ENCODE data around the gene SSTR5. TPM values are rescaled to one million over a fixed set of nuclear protein-coding genes. Genes with fewer than 3 reads are reported as not detected.

SSTR5 gene
- total RNA-seq, 2 donors from 2014 or later: not detected

DNA sequence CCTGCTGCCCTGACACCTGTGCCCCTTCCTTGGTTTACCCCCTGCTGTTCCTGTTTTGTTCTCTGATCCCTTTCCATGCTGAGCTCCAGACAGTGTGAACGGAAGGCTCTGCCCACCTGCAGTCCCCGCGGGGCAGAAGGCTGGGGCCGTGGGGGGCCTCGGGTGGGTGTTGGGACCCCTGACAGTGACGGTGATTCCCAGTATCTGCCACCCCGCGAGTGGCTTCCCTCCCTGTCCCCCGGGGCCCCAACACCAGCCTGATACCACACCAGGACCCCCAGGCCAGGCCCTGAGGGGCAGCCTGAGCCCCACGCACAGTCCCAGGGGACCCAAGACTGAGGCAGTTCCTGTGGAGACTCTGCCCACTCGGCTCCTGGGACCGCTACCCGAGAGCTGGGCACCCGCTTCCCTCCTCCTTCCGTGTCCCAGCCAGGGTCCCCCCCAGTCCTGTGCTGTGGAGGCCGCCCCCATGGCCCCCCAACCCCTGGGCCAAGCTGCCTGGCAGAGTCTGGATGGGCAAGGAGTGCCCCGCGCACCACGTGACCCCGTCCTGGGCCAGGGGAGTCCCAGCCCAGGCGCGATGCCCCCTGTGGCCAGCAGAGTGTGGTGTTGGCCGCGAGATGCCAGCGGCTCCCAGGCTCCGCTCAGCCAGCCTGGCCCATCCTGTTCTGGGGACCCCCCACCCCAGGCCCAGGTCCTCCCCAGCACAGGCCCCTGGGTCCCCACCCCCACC is 33.5 kb downstream of the SSTR5 start:
- no peak overlapping the region for H3K4me3 Mint-ChIP-seq
- no peaks in the 10 kb centered on the region for H3K4me1 Mint-ChIP-seq (ENCODE audit: low read depth)
- H3K27me3 Mint-ChIP-seq (ENCODE audit: low read depth): no peaks in the 10 kb centered on the region
- DNase-seq (peak; percentile 64 to 65), ATAC-seq (replicated peaks in 1 of 2) (peak; percentile 69 to 81)
- H3K36me3 Mint-ChIP-seq (ENCODE audit: insufficient read depth in 2 of 2): no peaks in the 10 kb centered on the region
- H3K9me3 Mint-ChIP-seq: no peaks in the 10 kb centered on the region
- no peak overlapping the region for H3K27ac Mint-ChIP-seq

DNA sequence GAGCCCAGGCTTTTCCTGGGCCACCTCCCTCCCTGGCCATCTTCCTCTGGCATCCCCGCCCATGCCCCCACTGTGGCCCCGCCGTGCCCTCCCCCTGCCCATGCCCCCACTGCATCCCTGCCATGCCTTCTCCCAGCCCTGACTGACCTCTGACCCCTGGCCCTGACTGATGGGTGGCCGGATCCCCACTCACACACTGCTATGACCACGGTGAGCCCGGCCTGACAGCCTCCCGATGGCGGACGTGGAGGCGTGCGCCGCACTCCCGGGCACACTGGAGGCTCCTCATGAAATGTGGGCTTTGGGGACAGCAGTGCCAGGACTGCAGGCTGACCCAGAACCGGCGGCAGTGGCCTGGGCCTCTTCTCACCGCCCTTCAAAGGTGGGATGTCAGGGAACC is 34.1 kb downstream of the SSTR5 start:
- ATAC-seq (replicated peaks in 1 of 2) (no peak), DNase-seq (no peak)
- Mint-ChIP-seq H3K4me1 (ENCODE audit: low read depth) (no peaks in the 10 kb centered on the region), H3K27ac (no peak overlapping the region), H3K4me3 (no peak overlapping the region), H3K27me3 (ENCODE audit: low read depth) (no peaks in the 10 kb centered on the region), H3K9me3 (no peaks in the 10 kb centered on the region), H3K36me3 (ENCODE audit: insufficient read depth in 2 of 2) (no peaks in the 10 kb centered on the region)

DNA sequence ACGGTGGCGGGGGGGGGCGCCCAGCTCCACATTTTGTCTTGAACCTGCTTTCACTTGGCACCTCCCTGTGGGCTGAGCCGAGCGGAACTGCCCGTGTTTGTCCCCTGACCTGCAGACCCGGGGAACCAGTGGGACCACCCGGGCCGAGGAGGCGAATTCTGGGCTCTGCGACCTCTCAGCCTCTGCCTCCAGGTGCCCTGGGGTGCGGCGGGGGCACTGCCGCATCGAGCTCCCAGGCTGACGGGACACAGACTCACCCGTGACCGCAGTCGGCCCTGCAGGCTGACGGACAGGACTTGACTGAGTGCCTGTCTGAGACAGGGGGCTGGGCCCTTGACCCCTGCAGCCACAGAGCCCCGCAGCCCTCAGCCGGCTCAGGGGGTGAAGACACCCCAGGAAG is 34.6 kb downstream of the SSTR5 start:
- Mint-ChIP-seq H3K4me3 (no peak overlapping the region), H3K27me3 (ENCODE audit: low read depth) (no peaks in the 10 kb centered on the region), H3K27ac (no peak overlapping the region), H3K4me1 (ENCODE audit: low read depth) (no peaks in the 10 kb centered on the region), H3K9me3 (no peaks in the 10 kb centered on the region), H3K36me3 (ENCODE audit: insufficient read depth in 2 of 2) (no peaks in the 10 kb centered on the region)
- ATAC-seq (replicated peaks in 1 of 2) (no peak), DNase-seq (no peak)

DNA sequence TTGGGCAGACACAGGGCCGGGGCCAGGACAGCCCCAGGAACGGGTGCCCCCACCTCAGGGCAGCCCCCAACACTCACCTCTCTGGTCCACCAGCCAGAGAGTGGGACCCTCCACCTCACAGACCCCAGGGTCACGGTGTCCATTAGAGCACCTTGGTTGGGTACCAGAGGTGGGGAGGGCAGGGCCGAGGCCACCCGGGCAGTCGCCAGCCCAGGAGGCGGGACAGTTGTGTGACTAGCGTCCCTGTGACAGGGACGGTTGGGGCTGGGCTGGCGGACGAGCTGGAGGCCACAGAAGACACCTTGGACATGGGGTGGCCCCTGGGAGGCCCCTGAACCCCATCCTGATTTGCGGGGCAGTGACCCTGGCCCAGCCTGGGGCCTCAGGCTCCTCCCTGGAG is 35.2 kb downstream of the SSTR5 start:
- Mint-ChIP-seq H3K9me3 (no peaks in the 10 kb centered on the region), H3K27ac (no peak overlapping the region), H3K4me1 (ENCODE audit: low read depth) (no peaks in the 10 kb centered on the region), H3K36me3 (ENCODE audit: insufficient read depth in 2 of 2) (no peaks in the 10 kb centered on the region), H3K27me3 (ENCODE audit: low read depth) (no peaks in the 10 kb centered on the region), H3K4me3 (no peak overlapping the region)
- ATAC-seq (replicated peaks in 1 of 2): no peak
- no peak for DNase-seq

DNA sequence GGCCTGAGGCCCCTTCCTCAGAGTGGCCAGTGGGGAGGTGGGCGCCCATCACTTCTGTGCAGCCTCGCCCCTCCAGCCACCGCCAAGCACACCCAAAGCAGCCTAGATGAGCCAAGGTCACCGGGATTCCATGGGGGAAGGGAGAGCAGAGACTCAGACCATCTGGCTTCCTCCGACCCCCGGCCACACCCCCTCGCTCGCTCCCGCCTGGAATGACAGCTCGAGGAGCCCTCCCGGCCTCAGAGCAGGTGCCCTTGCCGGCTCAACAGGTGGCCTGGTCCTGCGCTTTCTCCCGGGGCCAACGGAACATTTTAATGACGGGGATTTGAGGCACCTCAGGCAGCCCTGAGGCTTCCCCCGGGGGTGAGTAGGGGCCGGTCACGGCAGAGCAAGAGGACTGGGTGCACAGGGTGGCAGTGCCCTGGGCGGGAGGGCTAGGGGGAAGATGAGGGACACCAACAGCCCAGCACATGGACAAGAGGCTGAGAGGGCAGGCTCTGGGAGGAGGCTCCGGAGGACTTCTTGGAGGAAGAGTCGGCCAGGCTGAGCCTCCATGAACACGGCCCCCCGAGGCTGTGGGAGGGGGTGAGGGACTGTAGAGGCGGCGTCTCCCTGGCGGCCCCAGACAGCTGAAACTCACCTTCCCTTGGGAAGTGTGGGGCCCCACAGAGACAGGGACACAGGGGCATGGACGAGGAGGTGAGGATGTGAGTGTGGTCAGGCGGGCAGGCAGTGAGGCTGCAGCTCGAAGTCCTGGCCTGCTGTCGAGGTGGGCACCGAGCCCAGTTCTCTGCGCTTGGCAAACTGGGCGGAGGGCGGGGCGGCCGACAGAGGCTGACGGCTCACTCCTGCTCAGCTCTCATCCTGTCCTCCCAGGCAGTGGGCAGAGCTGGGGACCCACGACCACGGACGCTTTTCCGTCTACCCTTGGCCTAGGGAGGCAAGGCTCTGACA is 36.0 kb downstream of the SSTR5 start:
- Mint-ChIP-seq H3K9me3 (no peaks in the 10 kb centered on the region), H3K4me1 (ENCODE audit: low read depth) (no peaks in the 10 kb centered on the region), H3K27me3 (ENCODE audit: low read depth) (no peaks in the 10 kb centered on the region), H3K36me3 (ENCODE audit: insufficient read depth in 2 of 2) (no peaks in the 10 kb centered on the region), H3K4me3 (no peak overlapping the region), H3K27ac (no peak overlapping the region)
- no peak for ATAC-seq (replicated peaks in 1 of 2)
- DNase-seq: no peak

DNA sequence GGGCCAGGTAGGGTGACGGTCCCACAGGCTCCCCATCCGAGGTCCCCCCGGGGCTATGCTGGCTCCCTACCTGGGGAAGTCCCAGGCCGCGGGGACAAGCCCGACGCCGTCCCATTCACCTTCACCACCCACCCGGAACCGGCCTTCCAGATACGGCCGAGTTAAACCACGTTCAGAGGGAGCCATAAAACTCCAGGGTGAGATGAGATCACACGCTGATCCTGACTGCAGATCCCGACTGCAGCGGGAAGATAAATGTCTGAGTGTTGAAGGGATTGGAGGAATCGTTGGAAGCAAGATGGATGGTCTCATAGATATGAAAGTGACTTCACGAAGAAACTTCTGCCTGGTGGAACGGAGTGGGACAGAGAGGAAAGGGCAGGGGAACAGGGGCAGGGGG is 37.1 kb downstream of the SSTR5 start:
- no peak overlapping the region for H3K27ac Mint-ChIP-seq
- H3K9me3 Mint-ChIP-seq: no peaks in the 10 kb centered on the region
- ATAC-seq (replicated peaks in 1 of 2): no peak
- no peaks in the 10 kb centered on the region for H3K27me3 Mint-ChIP-seq (ENCODE audit: low read depth)
- no peak overlapping the region for H3K4me3 Mint-ChIP-seq
- H3K36me3 Mint-ChIP-seq (ENCODE audit: insufficient read depth in 2 of 2): no peaks in the 10 kb centered on the region
- no peak for DNase-seq
- no peaks in the 10 kb centered on the region for H3K4me1 Mint-ChIP-seq (ENCODE audit: low read depth)

DNA sequence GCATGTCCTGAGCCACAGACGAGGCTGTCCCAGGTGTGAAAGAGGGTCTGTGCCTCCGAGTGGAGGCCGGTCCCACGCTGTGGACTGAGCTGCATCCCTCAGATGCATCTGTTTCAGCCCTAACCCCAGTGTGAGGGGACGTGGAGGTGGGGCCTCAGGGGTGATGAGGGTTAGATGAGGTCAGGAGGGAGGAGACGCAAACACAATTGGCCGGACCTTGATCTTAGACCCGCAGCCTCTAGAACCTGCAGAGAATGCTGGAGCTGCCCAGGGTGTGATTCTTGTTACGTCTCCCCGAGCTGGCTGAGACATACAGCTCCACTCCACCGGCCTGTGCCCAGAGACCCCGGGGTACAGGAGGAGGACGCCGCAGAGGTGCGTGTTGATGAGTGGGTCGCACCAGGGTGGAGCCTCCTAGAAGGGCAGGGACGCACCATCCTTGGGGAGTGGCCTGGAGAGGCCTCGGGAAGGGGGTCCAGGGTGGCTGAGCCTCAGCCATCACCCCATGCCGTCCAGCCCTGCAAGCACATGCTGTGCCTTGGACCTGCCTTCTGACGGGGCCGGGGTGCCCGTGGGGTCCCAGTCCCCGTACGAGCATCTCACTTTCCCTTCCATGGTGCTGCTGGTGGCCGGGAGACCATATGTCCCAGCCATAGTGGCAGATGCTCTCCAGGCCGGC is 40.1 kb downstream of the SSTR5 start:
- ATAC-seq (replicated peaks in 1 of 2) (no peak), DNase-seq (no peak)
- Mint-ChIP-seq H3K9me3 (no peaks in the 10 kb centered on the region), H3K27ac (no peak overlapping the region), H3K4me3 (no peak overlapping the region), H3K4me1 (ENCODE audit: low read depth) (no peaks in the 10 kb centered on the region), H3K36me3 (ENCODE audit: insufficient read depth in 2 of 2) (no peaks in the 10 kb centered on the region), H3K27me3 (ENCODE audit: low read depth) (no peaks in the 10 kb centered on the region)

DNA sequence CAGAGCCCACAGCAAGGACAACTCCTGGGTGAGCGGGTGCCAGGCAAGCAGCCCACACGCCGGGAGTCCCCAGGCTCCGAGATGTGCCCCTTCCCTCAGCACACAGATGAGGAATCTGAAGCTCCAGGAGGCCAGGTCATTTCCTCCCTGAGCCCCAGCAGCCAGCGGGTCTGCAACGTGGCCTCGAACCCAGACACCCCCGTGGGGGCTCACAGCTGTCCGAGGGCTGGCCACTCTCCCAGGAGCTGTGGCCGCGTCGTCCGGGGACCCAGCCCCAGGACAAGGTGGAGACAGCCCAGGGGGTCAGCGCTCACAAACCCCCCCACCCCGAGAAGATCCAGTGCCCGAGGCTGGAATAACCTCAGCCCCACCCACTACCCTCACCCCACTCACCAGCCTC is 40.9 kb downstream of the SSTR5 start:
- no peaks in the 10 kb centered on the region for H3K4me1 Mint-ChIP-seq (ENCODE audit: low read depth)
- ATAC-seq (replicated peaks in 1 of 2): no peak
- H3K9me3 Mint-ChIP-seq: no peaks in the 10 kb centered on the region
- no peak overlapping the region for H3K27ac Mint-ChIP-seq
- no peaks in the 10 kb centered on the region for H3K27me3 Mint-ChIP-seq (ENCODE audit: low read depth)
- no peak for DNase-seq
- H3K36me3 Mint-ChIP-seq (ENCODE audit: insufficient read depth in 2 of 2): no peaks in the 10 kb centered on the region
- H3K4me3 Mint-ChIP-seq: no peak overlapping the region

DNA sequence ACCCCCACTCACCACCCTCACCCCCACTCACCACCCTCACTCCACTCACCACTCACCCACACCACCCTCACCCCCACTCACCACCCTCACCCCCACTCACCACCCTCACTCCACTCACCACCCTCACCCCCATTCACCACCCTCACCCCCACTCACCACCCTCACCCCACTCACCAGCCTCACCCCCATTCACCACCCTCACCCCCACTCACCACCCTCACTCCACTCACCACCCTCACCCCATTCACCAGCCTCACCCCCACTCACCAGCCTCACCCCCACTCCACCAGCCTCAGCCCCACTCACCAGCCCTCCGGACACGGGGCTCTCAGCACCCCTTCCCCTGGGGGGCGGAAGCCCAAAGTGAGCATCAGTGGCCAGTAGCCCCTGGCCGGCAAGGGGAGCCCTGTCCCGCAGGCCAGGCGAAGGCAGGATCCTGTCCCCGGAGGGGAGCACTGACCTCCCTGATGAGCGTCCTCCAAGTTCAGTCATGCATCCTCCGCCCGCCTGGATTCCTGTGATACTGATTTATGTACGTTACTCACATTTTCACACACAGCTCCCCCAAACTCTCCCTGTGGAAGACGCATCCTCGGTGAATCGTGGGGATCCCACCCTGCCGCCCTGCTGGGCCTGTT is 41.5 kb downstream of the SSTR5 start:
- no peaks in the 10 kb centered on the region for H3K27me3 Mint-ChIP-seq (ENCODE audit: low read depth)
- no peaks in the 10 kb centered on the region for H3K9me3 Mint-ChIP-seq
- H3K27ac Mint-ChIP-seq: no peak overlapping the region
- no peak overlapping the region for H3K4me3 Mint-ChIP-seq
- DNase-seq (no peak), ATAC-seq (replicated peaks in 1 of 2) (no peak)
- H3K4me1 Mint-ChIP-seq (ENCODE audit: low read depth): no peaks in the 10 kb centered on the region
- H3K36me3 Mint-ChIP-seq (ENCODE audit: insufficient read depth in 2 of 2): no peaks in the 10 kb centered on the region

DNA sequence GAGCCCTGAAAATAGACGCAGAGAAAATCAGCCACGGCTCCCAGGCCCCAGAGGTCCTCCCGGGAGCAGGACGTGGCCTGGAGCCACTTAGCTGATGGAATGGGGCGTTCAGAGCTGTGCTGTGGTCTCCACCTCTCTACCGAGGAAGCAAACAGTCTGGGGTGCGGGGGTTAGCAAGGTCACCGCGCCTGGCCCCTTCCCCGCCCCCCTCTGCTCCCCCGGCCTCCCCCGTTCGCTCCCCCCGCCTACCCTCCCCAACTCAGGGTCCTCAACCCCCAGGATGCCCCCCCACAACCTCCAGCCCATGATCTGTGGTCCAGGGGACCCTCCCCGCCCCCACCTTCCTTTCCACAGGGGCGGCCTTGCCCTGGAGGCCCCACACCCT is 44.1 kb downstream of the SSTR5 start:
- Mint-ChIP-seq H3K9me3 (no peaks in the 10 kb centered on the region), H3K4me3 (no peak overlapping the region), H3K27me3 (ENCODE audit: low read depth) (no peaks in the 10 kb centered on the region), H3K4me1 (ENCODE audit: low read depth) (no peaks in the 10 kb centered on the region), H3K27ac (no peak overlapping the region), H3K36me3 (ENCODE audit: insufficient read depth in 2 of 2) (no peaks in the 10 kb centered on the region)
- no peak for DNase-seq
- ATAC-seq (replicated peaks in 1 of 2): no peak

DNA sequence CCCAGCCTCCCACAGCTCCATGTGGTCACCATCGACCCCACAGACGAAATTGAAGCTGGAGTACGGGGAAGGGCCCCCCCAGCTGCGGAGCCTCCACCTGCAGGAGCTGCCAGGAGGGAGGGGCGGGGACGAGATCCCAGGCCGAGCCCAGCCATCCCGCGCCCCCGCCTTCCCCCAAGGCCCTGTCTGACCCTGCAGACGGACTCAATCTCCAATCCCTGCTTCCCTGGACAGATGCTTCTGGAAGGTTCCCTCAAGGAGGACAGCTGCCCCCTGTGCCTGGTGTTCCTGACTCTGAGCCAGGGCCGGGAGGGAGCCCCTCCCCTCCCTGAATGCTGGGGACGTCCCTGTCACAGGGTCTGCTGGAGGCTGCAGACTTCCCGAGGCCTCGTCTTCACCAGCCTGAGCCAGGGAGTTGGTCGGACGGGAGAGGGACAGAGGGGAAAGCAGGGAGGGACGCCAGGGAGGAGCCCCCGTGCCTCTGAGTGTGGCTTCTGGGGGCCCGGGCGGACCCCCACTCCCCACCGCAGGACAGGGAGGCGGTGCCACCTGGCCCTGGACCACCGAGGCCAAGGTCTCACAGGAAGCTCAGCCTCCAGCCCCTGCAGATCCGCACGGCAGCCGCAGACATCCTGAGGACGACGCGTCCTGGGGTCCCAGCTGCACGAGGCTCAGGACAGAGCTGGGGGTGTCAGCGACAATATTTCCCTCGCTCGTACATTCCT is 44.8 kb downstream of the SSTR5 start:
- no peaks in the 10 kb centered on the region for H3K4me1 Mint-ChIP-seq (ENCODE audit: low read depth)
- no peaks in the 10 kb centered on the region for H3K36me3 Mint-ChIP-seq (ENCODE audit: insufficient read depth in 2 of 2)
- H3K9me3 Mint-ChIP-seq: no peaks in the 10 kb centered on the region
- DNase-seq (no peak), ATAC-seq (replicated peaks in 1 of 2) (no peak)
- H3K27me3 Mint-ChIP-seq (ENCODE audit: low read depth): no peaks in the 10 kb centered on the region
- no peak overlapping the region for H3K27ac Mint-ChIP-seq
- H3K4me3 Mint-ChIP-seq: no peak overlapping the region

DNA sequence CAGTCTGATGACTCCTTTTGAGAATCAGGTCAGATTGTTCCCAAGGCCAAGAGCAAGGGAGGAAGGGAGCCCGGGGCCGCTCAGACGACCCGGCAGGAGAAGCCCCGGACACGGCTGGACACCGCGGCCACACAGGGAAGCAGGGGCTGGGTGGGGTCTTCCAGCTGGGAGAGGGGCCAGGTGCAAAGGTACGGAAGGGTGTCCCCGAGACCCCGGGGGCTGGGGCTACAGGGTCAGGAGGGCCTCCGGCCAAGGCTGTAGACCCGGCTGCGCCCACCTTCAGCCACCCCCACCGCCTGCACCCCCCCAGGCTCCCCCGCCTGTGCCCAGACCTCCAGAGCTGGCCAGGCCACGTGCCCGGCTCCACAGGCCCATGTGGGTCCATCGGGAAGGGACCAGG is 45.4 kb downstream of the SSTR5 start:
- Mint-ChIP-seq H3K4me3 (no peak overlapping the region), H3K36me3 (ENCODE audit: insufficient read depth in 2 of 2) (no peaks in the 10 kb centered on the region), H3K9me3 (no peaks in the 10 kb centered on the region), H3K27me3 (ENCODE audit: low read depth) (no peaks in the 10 kb centered on the region), H3K27ac (no peak overlapping the region), H3K4me1 (ENCODE audit: low read depth) (no peaks in the 10 kb centered on the region)
- ATAC-seq (replicated peaks in 1 of 2) (no peak), DNase-seq (no peak)

Measured in activated T-cell treated with anti-CD3 and anti-CD28 coated beads, Interleukin-2, amount 50 U/mL, for 72 hours (primary cell).